GM12878 (cell line): ENCODE measurements around the gene PRTN3. TPM values are rescaled to one million over a fixed set of nuclear protein-coding genes. Genes with fewer than 3 reads are reported as not detected.
"Not testable (repeated sequence)": the region's sequence is repeated elsewhere in the genome, so short reads cannot be mapped to it uniquely, and the experiment has no call there.

ENCODE experiments used
- ATAC-seq: fragments of 200-7000 bp; cut with Tn5 transposase; 3 replicates; pipeline ENCODE4 v1.9.1; 2020; ENCODE audit warnings: mild to moderate bottlenecking, moderate library complexity
- BruUV-seq: library from RNA; stranded (reverse); fragments of 400-500 nt; replicated peaks from 2 replicates; lab custom pipeline; 2021; lab: Mats Ljungman, UMichigan
- CTCF ChIA-PET: fragments of 300-600 bp; sonication (Branson Sonifier 250); formaldehyde crosslinking; extraction: SDS; loops from one replicate; lab custom pipeline; 2021; ENCODE audit warnings: inconsistent platforms; lab: Yijun Ruan, JAX
- POLR2A ChIA-PET: fragments of 350-600 bp; formaldehyde crosslinking; extraction: SDS; loops from one replicate; lab custom pipeline; 2021; ENCODE audit warnings: inconsistent platforms; lab: Charles Lee
- RAD21 ChIA-PET: fragments of 300-600 bp; sonication (Branson Sonifier 250); formaldehyde crosslinking; loops from one replicate; lab custom pipeline; 2023; ENCODE audit warnings: antibody characterized with exemption; ENCODE audit not compliant: unreplicated experiment; lab: Charles Lee
- SMC1A ChIA-PET: fragments of 300-600 bp; sonication (Branson Sonifier 250); formaldehyde crosslinking; loops from one replicate; lab custom pipeline; 2023; ENCODE audit not compliant: unreplicated experiment, uncharacterized antibody; lab: Charles Lee
- DNase-seq: peaks from one replicate; pipeline ENCODE4 v3.0.0-alpha.2; 2011; ENCODE audit warnings: low read depth, low spot score
- FAIRE-seq: peaks from 3 replicates; lab custom pipeline; 2011; peaks lifted over from hg19 to GRCh38; lab: Jason Lieb, UNC
- H2AFZ ChIP-seq: 2 replicates; pipeline ENCODE4 v1.6.0; 2011; ENCODE audit warnings: low read depth, low read length, control low read depth; ENCODE audit not compliant: control insufficient read depth
- H3K27ac ChIP-seq: 2 replicates; pipeline ENCODE4 v1.5.1; 2011; ENCODE audit warnings: control low read depth; ENCODE audit not compliant: control insufficient read depth, insufficient read depth
- H3K27me3 ChIP-seq, 2 experiments: replicated peaks in 1 of 2; 2 replicates each; pipeline versions ENCODE4 v1.6.0 to v1.6.1; 2011; ENCODE audit warnings: low read length in 1 of 2; ENCODE audit not compliant: control insufficient read depth in 2 of 2, insufficient read depth in 2 of 2
- H3K36me3 ChIP-seq, 2 experiments: 2 replicates each; pipeline ENCODE4 v1.5.1; 2011; ENCODE audit warnings: low read length in 1 of 2; ENCODE audit not compliant: control insufficient read depth in 2 of 2, insufficient read depth in 2 of 2
- H3K4me1 ChIP-seq: 2 replicates; pipeline ENCODE4 v1.6.1; 2011; ENCODE audit warnings: mild to moderate bottlenecking, low read length, moderate library complexity, mixed read lengths; ENCODE audit not compliant: control insufficient read depth, insufficient read depth
- H3K4me2 ChIP-seq: 2 replicates; pipeline ENCODE4 v1.6.0; 2011; ENCODE audit warnings: control low read depth; ENCODE audit not compliant: control insufficient read depth, insufficient read depth
- H3K4me3 ChIP-seq: fragments of 200-600 bp; sonication (generic); 2 replicates; pipeline ENCODE4 v1.5.1; 2016
- H3K79me2 ChIP-seq: 2 replicates; pipeline ENCODE4 v1.6.0; 2011; ENCODE audit warnings: low read length; ENCODE audit not compliant: control insufficient read depth, insufficient read depth
- H3K9ac ChIP-seq: 2 replicates; pipeline ENCODE4 v1.8.0; 2011; ENCODE audit warnings: low read length, control low read depth, mixed read lengths; ENCODE audit not compliant: control insufficient read depth, insufficient read depth
- H3K9me3 ChIP-seq: replicated peaks from 3 replicates; pipeline ENCODE4 v1.5.1; 2011; ENCODE audit warnings: mild to moderate bottlenecking, low read length; ENCODE audit not compliant: control insufficient read depth, insufficient read depth
- H4K20me1 ChIP-seq: 2 replicates; pipeline ENCODE4 v1.6.0; 2011; ENCODE audit not compliant: control insufficient read depth, insufficient read depth
- POLR2A ChIP-seq: IDR thresholded peaks from 2 replicates; pipeline ENCODE4 v1.6.1; 2011; ENCODE audit warnings: low read depth, mild to moderate bottlenecking, low read length
- TCF7 ChIP-seq: IDR thresholded peaks from 2 replicates; pipeline ENCODE4 v1.6.1; 2014; ENCODE audit warnings: antibody characterized with exemption, borderline replicate concordance
- ZNF687 ChIP-seq: fragments of 450-650 bp; IDR thresholded peaks from 2 replicates; pipeline ENCODE4 v1.6.1; 2017; ENCODE audit warnings: mild to moderate bottlenecking, moderate library complexity
- WGBS: methylation state at CpG from one replicate; pipeline ENCODE4 v1.1.6; 2016; ENCODE audit warnings: low lambda C conversion rate; ENCODE audit not compliant: insufficient replicate concordance, insufficient coverage; ENCODE audit errors: missing lambda C conversion rate; 5-methylcytosine and 5-hydroxymethylcytosine counted together
- in situ Hi-C: fragments of 300-500 bp; cut with MboI; formaldehyde crosslinking; loops from 9 replicates; pipeline ENCODE4 v1.14.3; 2018; ENCODE audit warnings: mixed read lengths
- intact Hi-C: fragments of 100-400 bp; cut with micrococcal nuclease; formaldehyde crosslinking; loops from one replicate; pipeline ENCODE4 v1.14.2; 2022; ENCODE audit not compliant: unreplicated experiment
- polyA plus RNA-seq, 11 experiments: library from polyadenylated mRNA; depleted of rRNA in 4 of 11; unstranded in 6 of 11; stranded (reverse) in 5 of 11; fragments of >200 nt; fragmentation: Nextera tagmentation in 4 of 11; fragmentation: Illumina TruSeq in 1 of 11; extraction: Ambion mirVana in 4 of 11; extraction: Trizol in 1 of 11; gene quantifications; 1 replicate in 1 of 11; 2 replicates in 10 of 11; pipeline versions ENCODE4 v1.2.1 to v1.2.3, GENCODE V29; 2011 to 2016; ENCODE audit warnings: inconsistent platforms in 2 of 11, missing spikeins in 2 of 11, low read depth in 1 of 11
- total RNA-seq, 4 experiments: library from RNA; depleted of rRNA in 3 of 4; stranded (reverse); fragments of >200 nt in 3 of 4; fragmentation: Illumina TruSeq in 1 of 4; extraction: Trizol in 1 of 4; gene quantifications; 2 replicates each; pipeline versions ENCODE4 v1.2.1 to v1.2.3, GENCODE V29; 2013 to 2021
- TF ChIP-seq, protein P1 (sequence below): IDR thresholded peaks from 2 replicates; pipeline ENCODE4 v1.6.1; 2011; ENCODE audit warnings: low read depth, mild to moderate bottlenecking, low read length, moderate library complexity, borderline replicate concordance; ENCODE audit errors: extremely low read depth
- TF ChIP-seq, protein P2 (sequence below): fragments of 450-650 bp; IDR thresholded peaks from 2 replicates; pipeline ENCODE4 v1.6.1; 2018; ENCODE audit warnings: mild to moderate bottlenecking, low read depth, moderate library complexity; ENCODE audit not compliant: partially characterized antibody

The PRTN3 gene
- total and polyA plus RNA-seq, 10 of the 15 experiments (the other 5 are each of a cell fraction or from before 2014, with no cell fraction given): 0.08 TPM; not detected in 9

GRCh38 chr19:876780-877314, 36.0 kb downstream of the PRTN3 start:
- Histone ChIP-seq H3K36me3 (no peaks in the 10 kb centered on the region; a peak in 1 of 4 replicates), H3K4me1 (no peaks in the 10 kb centered on the region), H3K4me3 (no peak overlapping the region), H3K9ac (no peak overlapping the region), H3K79me2 (no peaks in the 10 kb centered on the region), H3K9me3 (no peaks in the 10 kb centered on the region; the same call in 2 of the 3 replicates), H2AFZ (no peak overlapping the region), H3K27ac (no peak overlapping the region), H4K20me1 (no peaks in the 10 kb centered on the region), H3K4me2 (no peak overlapping the region), H3K27me3 (no peaks in the 10 kb centered on the region)
- in situ Hi-C loops (no loop called here), intact Hi-C loops (no loop called here)
- WGBS: 69% methylated on average over 21 of the region's 29 CpGs
- DNase-seq (no peak), FAIRE-seq (no peak), ATAC-seq (no peak)
- ChIA-PET POLR2A (interaction anchor here (0.6 to 1.5 kb wide), 2 partner anchors 12 to 32 kb away, joined by 3 read pairs; no protein-coding TSS in a partner anchor), SMC1A (no interaction called here), RAD21 (no interaction called here), CTCF (no interaction called here)
- TF ChIP-seq ZNF687 (no peak), POLR2A (0 out of 2 replicates have a peak, but pooled peaks have one; percentile 12), TCF7 (no peak)
- TF ChIP-seq, protein P1, sequence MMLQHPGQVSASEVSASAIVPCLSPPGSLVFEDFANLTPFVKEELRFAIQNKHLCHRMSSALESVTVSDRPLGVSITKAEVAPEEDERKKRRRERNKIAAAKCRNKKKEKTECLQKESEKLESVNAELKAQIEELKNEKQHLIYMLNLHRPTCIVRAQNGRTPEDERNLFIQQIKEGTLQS: no peak
- TF ChIP-seq, protein P2, sequence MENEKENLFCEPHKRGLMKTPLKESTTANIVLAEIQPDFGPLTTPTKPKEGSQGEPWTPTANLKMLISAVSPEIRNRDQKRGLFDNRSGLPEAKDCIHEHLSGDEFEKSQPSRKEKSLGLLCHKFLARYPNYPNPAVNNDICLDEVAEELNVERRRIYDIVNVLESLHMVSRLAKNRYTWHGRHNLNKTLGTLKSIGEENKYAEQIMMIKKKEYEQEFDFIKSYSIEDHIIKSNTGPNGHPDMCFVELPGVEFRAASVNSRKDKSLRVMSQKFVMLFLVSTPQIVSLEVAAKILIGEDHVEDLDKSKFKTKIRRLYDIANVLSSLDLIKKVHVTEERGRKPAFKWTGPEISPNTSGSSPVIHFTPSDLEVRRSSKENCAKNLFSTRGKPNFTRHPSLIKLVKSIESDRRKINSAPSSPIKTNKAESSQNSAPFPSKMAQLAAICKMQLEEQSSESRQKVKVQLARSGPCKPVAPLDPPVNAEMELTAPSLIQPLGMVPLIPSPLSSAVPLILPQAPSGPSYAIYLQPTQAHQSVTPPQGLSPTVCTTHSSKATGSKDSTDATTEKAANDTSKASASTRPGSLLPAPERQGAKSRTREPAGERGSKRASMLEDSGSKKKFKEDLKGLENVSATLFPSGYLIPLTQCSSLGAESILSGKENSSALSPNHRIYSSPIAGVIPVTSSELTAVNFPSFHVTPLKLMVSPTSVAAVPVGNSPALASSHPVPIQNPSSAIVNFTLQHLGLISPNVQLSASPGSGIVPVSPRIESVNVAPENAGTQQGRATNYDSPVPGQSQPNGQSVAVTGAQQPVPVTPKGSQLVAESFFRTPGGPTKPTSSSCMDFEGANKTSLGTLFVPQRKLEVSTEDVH: no peak
- BruUV-seq: no TSS peak

- FAIRE-seq, H3K36me3 ChIP-seq: not testable (repeated sequence)
Measured at GRCh38 chr19:877992-878660, 37.3 kb downstream of the PRTN3 start.

More at GRCh38 chr19:877992-878660, 37.3 kb downstream of the PRTN3 start:
- BruUV-seq, DNase-seq, H4K20me1 ChIP-seq, H3K4me2 ChIP-seq, H2AFZ ChIP-seq, H3K4me1 ChIP-seq, in situ Hi-C loops, H3K9ac ChIP-seq, H3K4me3 ChIP-seq, H3K27ac ChIP-seq, SMC1A ChIA-PET, ATAC-seq, H3K79me2 ChIP-seq, H3K27me3 ChIP-seq, intact Hi-C loops, H3K9me3 ChIP-seq: not testable (repeated sequence)
- WGBS: 92% methylated on average over 7 of the region's 23 CpGs
- RAD21 ChIA-PET: interaction anchor here (1.1 kb wide), 1 partner anchor 15 kb away, joined by 3 read pairs; the partner anchor contains the start of gene RNU6-9
- POLR2A ChIA-PET: interaction anchor here (1.0 kb wide), 2 partner anchors 15 to 29 kb away, joined by 3 read pairs; no protein-coding TSS in a partner anchor
- CTCF ChIA-PET: interaction anchor here (1.2 kb wide), 1 partner anchor 15 kb away, joined by 4 read pairs; no protein-coding TSS in a partner anchor
